Measurements from ENCODE around the gene POU6F2. TPM values are rescaled to one million over a fixed set of nuclear protein-coding genes. Genes with fewer than 3 reads are reported as not detected.

The POU6F2 gene
- total RNA-seq, 6 donors from 2014 or later, result under 0.01 to 1.4 (median 0.24) TPM; not detected in 2

- no peak for DNase-seq
- Histone ChIP-seq H3K4me1 (no peaks in the 10 kb centered on the region), H3K9me3 (no peaks in the 10 kb centered on the region), H3K4me3 (no peak overlapping the region), H3K27ac (no peak overlapping the region), H3K36me3 (no peaks in the 10 kb centered on the region), H3K27me3 (no peaks in the 10 kb centered on the region)
- TF ChIP-seq POLR2AphosphoS5 (IDR thresholded peaks at IDR 0.05) (no peak), CTCF (IDR thresholded peaks at IDR 0.05) (no peak), EP300 (IDR thresholded peaks at IDR 0.05) (no peak), POLR2A (IDR thresholded peaks at IDR 0.05) (no peak)
- no peak for ATAC-seq (ENCODE audit: low FRiP score in 2 of 2)
- 43 to 44% methylated on average over 3 of the region's 3 CpGs for WGBS, 2 donors
Observed at GRCh38 chr7:39394105-39394680, 416.5 kb downstream of the POU6F2 start.

- DNase-seq, result no peak
- ATAC-seq (ENCODE audit: low FRiP score in 2 of 2), result no peak
- Histone ChIP-seq H3K4me1 (no peaks in the 10 kb centered on the region), H3K9me3 (no peaks in the 10 kb centered on the region), H3K36me3 (no peaks in the 10 kb centered on the region), H3K27ac (no peak overlapping the region), H3K4me3 (no peak overlapping the region), H3K27me3 (no peaks in the 10 kb centered on the region)
- WGBS, 2 donors, result 85 to 86% methylated on average over 2 of the region's 2 CpGs
- no peak for TF ChIP-seq POLR2A (IDR thresholded peaks at IDR 0.05)
- no peak for TF ChIP-seq POLR2AphosphoS5 (IDR thresholded peaks at IDR 0.05)
- no peak for TF ChIP-seq EP300 (IDR thresholded peaks at IDR 0.05)
- no peak for TF ChIP-seq CTCF (IDR thresholded peaks at IDR 0.05)
Observed at GRCh38 chr7:39399458-39399857, 421.7 kb downstream of the POU6F2 start.

GRCh38 chr7:39399986-39400385, 422.3 kb downstream of the POU6F2 start:
- Histone ChIP-seq H3K9me3 (no peaks in the 10 kb centered on the region), H3K27me3 (no peaks in the 10 kb centered on the region), H3K4me1 (no peaks in the 10 kb centered on the region), H3K36me3 (no peaks in the 10 kb centered on the region), H3K27ac (no peak overlapping the region), H3K4me3 (no peak overlapping the region)
- no peak for DNase-seq
- WGBS, 2 donors, result 60 to 73% methylated on average over 3 of the region's 3 CpGs
- TF ChIP-seq CTCF (IDR thresholded peaks at IDR 0.05) (no peak), POLR2AphosphoS5 (IDR thresholded peaks at IDR 0.05) (no peak), EP300 (IDR thresholded peaks at IDR 0.05) (no peak)
- no peak for ATAC-seq (ENCODE audit: low FRiP score in 2 of 2)

- no peak for ATAC-seq (ENCODE audit: low FRiP score in 2 of 2)
- H3K36me3 ChIP-seq, result no peaks in the 10 kb centered on the region
- TF ChIP-seq POLR2AphosphoS5 (IDR thresholded peaks at IDR 0.05) (no peak), POLR2A (IDR thresholded peaks at IDR 0.05) (no peak), EP300 (IDR thresholded peaks at IDR 0.05) (no peak)
- no peak overlapping the region for H3K27ac ChIP-seq
- H3K4me3 ChIP-seq, result no peak overlapping the region
- WGBS, 2 donors, result 66 to 80% methylated on average over 3 of the region's 3 CpGs
- no peak for DNase-seq
- H3K9me3 ChIP-seq, result no peaks in the 10 kb centered on the region
- H3K27me3 ChIP-seq, result no peaks in the 10 kb centered on the region
- H3K4me1 ChIP-seq, result no peaks in the 10 kb centered on the region
Observed at GRCh38 chr7:39400836-39401235, 423.1 kb downstream of the POU6F2 start.

- TF ChIP-seq POLR2AphosphoS5 (IDR thresholded peaks at IDR 0.05), result no peak
- TF ChIP-seq POLR2A (IDR thresholded peaks at IDR 0.05), result no peak
- no peak for TF ChIP-seq EP300 (IDR thresholded peaks at IDR 0.05)
- TF ChIP-seq CTCF (IDR thresholded peaks at IDR 0.05), result no peak
- no peak overlapping the region for H3K27ac ChIP-seq
- ATAC-seq (ENCODE audit: low FRiP score in 2 of 2), result no peak
- no peaks in the 10 kb centered on the region for H3K36me3 ChIP-seq
- DNase-seq, result no peak
- no peaks in the 10 kb centered on the region for H3K9me3 ChIP-seq
- no peak overlapping the region for H3K4me3 ChIP-seq
- H3K27me3 ChIP-seq, result no peaks in the 10 kb centered on the region
- H3K4me1 ChIP-seq, result no peaks in the 10 kb centered on the region
Observed at GRCh38 chr7:39402034-39402433, 424.3 kb downstream of the POU6F2 start.

Measured in upper lobe of left lung (tissue), 6 donors.